Kasumi-1 (cell line): Measurements from ENCODE around the gene TARP.
A peak's percentile ranks its signal among the peaks of the same experiment; 100 is the strongest.
"Not testable (repeated sequence)": the region's sequence is repeated elsewhere in the genome, so short reads cannot be mapped to it uniquely, and the experiment has no call there.

Experiments used
- DNase-seq, 2 experiments: peaks; one replicate each; lab custom pipeline; 2025; lab: John Stamatoyannopoulos, UW

Gene TARP

DNA sequence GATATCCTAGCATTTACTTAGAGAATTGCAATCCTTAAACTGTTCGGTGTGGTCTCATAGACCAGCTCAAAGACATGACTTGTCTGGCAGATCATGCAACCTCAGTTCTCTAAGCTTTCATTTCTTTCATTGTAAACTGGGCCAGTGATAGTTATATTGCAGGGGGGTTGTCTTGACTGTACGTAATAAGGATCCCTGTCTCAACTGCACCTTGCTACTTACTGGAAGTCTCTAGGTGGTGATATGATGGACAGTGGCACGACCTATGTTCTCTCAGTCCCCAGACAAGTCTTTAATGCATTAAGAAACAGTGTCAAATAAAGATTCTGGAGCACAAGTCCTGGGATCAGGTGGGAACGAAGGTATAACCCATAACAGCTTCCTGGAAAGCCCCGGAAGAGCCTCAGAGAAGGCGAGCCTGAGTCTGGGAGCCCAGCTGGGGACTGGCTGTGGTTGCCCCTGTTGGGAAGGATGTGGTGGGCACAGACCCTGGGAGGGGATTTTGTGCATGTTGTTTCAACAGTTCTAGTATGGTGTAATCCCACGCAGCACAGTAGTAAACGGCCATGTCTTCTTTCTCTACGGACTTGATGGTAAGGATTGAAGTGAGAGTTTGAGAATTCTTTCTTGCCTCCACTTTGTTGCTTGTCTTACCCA lies 26.0 kb upstream of the TARP start:
- DNase-seq: no peak

DNA sequence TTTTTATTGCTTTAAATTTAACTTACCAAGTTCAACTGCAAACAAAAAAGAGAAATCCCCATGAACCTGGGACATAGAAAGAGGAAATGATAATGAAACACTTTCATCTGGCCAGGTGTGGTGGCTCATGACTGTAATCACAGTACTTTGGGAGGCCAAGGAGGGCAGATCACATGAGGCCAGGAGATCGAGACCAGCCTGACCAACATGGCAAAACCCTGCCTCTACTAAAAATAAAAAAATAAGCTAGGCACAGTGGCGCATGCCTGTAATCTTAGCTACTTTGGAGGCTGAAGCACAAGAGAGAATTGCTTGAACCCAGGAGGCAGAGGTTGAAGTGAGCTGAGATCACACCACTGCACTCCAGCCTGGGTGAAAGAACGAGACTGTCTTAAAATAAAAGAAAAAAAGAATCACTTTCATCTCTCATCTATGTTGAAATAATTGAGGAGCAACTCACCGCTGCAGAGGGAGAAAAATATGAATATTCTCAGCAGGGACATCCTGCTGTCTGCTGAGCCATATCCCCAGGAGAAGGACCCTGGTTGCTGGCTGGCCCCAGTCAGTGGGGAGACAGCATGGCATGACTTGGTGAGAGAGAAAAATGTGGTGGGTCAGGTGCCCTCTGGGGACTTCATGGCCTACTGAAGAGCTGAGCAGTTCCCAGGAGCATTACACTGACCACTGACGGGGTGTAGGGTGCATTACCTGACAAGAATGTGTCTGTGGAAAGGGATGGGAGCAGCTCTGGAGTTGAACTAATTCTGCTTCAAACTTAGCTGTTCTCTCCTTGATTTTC lies 22.8 kb upstream of the TARP start:
- DNase-seq: no peak

DNA sequence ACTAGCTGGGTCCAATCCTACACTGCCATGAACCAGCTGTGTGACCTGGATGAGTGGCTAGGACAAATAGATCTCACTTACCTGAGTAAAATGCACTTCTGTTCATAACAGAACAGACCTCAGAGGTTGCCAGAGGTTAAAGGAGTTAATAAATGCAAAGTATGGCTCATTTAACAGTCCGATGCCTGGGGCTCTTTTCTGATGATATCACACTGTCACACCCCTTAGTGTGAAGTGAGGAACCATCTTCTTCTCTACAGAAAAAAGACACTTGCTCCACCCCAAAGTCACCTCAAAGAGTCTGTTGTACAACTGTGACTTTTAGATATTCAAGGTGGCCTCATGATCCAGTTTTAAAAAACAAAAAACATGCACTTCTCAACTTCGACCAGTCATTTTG lies 21.5 kb upstream of the TARP start:
- DNase-seq: no peak

DNA sequence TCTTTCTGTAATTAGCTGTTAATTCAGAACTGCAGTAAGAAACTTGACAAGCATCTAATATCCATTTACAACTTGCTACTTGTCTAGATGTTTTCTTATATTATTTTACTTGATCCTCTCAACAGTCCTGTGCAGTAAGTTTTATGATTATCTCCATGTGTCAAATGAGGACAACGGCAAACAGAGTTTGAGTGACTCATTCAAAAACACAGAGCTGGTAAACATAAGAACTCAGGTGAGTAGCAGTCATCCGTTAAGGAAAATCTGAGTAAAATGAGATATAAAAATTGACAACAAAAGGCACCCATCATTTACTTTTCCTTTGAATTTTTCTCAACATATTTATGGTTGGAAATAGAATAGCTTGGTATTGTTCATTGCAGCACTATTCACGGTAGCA lies 19.0 kb upstream of the TARP start:
- no peak for DNase-seq

DNA sequence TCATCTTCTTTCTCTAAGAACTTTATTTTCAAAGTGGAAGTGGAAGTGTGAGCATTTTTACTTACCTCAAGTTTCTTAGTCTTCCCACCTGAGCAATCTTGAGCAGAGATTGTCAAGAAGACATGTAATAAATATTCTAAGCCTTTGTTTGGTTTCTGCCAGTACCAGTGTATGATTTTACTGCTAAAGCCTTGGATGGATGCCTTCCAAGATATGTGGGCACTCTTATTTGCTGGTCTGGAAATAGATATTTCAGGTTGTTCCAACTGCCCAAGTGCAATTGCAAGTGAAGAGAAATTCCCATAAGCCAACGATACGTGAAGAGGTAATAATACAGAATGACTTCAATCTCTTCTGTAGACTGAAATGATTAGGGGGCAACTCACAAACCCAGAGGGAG lies 18.2 kb upstream of the TARP start:
- DNase-seq: no peak

DNA sequence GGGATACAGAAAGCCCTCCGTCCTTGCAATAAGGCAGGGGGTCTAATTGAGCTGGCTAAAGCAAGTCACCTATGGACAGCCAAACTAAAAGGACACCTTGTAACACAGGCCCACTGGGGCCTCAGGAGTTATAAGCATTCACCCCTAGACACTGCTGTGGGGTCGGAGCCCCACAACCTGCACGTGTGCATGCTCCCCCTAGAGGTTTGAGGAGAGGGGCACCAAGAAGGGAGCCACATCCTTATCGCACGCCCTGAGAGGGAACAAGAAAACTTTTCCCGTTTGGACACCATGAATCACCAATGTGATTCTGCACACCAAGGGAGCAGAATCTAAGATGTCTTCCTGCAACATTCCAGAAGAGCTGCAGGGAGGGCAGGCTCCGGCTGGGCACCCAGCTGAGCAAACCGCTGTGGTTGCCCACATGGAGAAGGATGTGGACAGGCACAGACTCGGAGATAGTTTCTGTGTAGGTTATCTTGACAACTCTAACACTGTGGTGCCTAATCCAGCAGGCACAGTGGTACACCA lies 17.7 kb upstream of the TARP start:
- DNase-seq: no peak

DNA sequence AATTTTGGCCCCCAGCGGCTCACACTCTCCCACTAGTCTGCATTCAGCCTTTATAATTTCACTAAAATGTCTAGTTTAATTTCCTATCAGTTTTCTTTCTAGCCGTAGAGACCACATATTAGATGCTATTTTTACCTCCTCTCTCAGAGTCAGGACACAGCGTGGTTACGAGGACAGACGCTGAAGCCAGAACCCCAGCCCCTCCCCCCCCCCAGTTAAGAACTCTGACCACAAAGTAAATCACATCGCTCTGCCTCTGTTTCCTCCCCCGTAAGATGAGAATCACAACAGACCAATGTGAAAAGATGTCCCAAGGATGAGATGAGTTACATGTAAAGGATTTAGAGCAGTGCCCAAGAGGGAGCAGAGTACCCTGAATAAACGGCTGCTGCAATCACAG lies 11.1 kb upstream of the TARP start:
- DNase-seq: peak; percentile 19 to 24

DNA sequence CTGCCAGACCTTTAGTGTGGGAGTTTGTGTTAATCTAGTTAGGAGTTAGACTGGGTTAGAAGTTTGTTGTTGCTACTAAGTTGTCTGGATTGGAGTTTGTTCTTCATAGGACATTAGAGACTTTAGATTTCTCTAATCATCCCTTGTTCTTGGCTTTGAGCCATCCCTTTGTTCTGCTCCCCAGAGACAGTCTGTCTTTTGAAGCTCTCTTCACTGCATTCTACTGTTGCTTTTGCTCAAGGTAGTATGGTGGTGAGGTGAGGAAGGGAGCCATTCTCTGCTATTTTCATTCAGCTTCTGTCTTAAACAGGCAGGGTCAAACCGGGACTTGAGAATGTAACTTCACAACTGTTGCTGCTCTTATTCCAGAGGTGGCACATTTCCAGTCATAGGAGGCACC lies 10.4 kb upstream of the TARP start:
- DNase-seq: no peak

DNA sequence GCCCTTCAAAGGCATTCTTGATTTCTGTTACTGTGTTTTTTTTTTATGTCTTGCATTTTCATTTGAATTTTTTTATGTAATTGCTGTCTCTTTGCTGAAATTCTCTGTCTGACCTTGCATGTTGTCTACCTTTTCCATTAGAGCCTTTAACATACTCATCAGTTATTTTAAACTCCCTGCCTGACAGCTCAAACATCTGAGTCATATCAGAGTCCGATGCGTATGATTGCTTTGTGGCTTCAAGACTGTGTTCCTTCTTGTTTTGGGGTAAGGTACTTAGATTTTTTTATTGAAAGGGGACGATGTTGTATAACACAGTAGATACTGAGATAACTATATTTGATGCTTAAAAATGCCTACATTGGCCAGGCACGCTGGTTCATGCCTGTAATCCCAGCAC lies 9.7 kb upstream of the TARP start:
- DNase-seq: peak in 1 of 2 experiments; percentile 21

DNA sequence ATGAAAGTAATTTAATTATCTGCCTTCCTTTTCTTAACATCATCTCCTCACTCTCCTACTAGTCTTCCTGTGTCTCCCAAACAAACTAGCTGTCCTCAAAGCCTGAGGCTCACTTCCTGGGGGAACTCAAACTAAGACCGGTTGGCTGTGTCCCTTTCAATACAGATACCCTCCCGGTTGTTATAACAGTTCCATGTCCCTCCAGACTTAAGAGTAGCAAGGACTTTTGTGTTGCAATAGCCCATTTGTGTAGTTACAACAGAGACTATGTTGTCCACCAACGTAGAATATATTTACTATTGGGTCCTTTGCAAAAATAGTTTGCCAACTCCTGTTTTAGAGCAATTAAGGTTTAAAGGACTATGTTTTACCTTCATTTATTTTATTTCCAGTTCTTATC lies 8.6 kb upstream of the TARP start:
- DNase-seq: no peak

DNA sequence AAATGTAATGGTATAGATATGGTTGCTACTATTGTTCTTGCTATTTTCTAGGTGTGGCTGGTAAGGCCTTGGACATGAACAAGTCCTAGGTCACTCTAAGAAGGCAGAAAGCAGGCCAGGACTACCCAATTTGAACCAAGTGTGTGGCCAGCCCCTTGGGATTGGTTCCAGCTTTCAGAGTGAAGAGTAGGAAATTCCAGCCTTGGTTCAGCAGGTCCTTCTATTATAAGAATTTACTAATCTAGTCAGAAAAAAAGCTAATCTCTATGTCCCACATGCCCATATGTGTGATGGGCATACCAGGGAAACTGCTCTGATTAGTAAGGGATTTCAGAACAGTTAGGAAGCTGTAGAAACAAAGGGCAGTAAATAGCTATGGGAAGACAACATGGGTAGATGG lies 7.8 kb upstream of the TARP start:
- no peak for DNase-seq

DNA sequence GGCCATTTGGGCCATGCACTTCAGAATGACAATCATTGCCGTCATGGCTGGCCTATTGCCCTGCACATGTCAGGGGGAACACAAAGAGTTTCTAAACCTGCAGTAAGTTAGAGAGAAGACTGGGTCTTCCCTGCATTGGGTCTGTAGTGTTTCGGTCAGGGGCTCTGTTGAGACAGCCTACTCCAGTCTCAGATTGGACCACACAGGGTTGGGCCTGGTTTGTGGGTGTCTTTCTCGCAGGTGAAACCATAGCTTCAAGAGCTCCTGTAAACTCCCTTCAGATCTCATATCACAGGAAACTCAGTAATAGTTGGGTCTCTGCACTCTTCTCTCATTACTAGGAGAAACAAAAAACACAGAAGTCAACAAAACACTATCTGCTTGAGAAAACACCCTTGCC lies 7.3 kb upstream of the TARP start:
- DNase-seq: no peak

DNA sequence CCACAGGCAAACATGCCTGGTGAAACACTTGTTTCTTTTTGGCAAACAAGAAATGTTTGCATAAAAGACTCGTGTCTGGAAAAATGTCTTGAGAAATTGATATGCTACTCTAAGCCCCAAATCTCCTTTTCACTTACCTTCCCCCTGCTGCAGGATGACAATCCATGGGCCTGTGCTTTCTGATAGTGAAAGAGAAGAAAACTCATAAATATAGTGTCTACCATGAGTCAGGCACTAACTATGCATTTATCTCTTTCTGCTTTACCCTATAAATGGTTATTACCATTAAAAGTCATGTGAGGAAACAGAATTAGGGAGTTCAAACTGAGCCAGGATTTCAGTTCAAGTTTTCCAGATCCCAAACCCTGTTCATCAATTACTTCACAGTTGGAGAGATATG lies 6.6 kb upstream of the TARP start:
- DNase-seq: no peak

DNA sequence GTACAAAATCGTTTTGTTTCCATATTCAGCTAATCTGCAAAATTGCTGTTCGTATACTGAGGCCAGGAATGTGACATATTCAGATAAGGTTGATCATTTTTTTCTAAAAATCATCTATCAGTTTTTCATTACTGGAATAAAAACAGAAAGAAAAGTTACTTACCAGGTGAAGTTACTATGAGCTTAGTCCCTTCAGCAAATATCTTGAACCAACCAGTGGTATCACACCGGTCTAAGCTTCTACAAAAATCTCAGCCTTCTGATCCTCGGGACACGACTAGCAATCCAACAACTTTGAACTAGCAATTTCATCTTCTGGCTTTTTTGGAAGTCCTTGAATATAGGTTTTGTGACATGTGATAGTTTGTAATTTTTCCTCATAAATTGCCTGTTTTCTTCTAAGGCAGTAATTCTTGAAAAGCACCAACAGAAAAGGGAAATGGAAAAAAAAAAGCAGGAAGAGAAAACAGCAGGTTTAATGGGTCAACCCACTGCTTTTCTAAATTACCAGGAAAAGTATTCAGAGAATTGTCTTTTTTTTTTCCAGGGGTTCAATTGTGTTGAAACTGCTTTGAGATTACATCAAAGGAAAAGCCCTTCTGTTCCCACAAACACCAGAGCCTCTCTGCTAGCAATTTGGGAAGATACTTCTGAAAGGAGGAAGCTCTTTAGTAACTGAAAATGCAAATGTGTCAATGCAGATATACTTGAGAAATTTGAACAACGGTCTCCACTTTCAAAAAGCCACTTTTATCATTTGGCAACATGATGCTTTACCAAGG lies 2.9 kb upstream of the TARP start:
- DNase-seq: peak; percentile 67 to 80

DNA sequence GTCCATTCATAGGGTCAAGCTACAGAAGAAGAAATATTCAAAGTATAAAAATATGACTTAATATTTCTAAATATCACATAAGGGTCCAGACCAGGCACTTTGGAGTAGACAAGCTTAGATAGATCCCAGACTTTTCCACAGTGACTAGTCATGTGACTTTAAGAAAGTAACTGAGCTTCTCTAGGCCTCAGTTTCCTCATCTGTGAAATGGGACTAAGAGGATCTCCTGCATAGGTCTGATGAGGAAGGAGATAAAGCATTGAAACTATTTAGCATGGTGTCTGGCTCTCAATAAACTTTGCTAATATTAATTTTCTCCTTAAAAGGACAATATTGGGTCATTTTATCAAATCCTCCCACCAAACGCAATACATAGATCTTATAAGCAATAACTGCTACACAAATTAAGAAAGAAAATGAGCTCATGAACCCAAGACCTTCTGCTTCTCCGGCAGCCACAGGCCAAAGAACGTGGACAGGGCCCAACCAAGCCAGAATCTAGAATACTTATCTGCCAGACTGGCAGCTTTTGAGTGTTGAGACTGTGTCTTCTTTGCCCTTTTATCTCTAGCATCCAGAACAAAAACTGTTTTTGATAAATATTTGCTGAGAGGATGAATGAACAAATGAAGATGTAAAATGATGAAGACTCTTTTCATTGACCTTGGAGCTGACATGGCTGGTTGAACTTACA lies 1.6 kb upstream of the TARP start:
- DNase-seq: no peak

DNA sequence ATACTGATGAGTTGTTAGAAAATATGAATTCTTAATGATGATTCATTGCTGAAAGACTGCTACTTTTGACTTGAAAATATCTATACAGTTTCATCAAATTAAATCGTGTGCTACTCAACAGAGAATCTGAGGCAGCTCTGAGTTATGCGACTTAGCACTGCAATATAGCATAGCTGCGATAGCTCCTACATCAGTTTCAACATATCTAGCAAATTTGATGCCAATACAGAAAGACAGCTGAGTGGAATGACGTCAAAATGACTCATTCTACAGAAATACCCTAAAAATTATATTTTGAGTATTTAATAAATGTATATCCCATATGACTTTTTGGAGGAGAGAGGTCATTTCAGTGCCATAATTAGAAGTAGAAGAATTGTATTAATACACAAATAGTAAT lies 1.1 kb upstream of the TARP start:
- DNase-seq: no peak

DNA sequence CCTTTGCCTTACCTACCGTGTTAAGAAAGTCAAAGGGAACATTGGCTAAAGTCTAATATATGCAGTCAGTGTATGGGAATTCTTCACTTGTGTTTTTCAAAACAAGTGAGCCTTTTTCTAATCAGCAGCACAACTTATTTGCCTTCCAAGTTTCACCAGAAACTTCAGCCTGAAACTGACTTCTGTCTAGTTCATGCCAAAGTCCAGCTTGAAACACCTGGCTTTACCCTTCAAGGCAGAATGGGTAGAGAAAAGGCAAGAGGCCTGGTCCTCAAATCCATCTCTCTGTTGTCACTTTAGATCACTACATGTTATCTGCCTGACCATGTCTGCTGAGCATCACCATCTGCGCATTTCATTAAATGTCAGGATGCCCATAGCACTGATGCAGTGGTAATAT lies 3.0 kb downstream of the TARP start:
- not testable (repeated sequence) for DNase-seq

DNA sequence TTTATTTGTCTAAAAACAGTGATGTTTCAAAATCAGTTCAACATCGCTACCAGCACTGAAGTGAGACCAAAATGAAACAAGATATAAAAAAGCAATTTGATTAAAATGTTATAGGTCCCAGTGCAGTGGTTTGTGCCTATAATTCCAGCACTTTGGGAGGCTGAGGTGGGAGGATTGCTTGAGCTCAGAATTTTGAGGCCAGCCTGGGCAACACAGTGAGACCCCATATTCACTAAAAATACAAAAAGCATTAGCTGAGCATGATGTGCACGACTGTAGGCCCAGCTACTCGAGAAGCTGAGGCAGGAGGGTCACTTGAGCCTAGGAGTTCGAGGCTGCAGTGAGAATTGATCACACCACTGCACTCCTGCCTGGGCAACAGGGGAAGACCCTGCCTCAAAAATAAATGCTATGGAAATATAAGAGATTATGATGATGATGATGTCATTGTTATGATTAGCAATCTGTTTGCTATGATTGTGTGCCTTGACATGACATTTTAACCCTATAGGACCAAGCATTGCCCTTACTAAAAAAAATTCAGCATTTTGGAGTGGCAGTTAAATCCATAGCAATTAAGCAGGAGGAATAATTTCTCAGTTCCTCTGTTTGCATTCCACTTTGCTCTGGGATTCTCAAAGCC lies 3.6 kb downstream of the TARP start:
- not testable (repeated sequence) for DNase-seq

DNA sequence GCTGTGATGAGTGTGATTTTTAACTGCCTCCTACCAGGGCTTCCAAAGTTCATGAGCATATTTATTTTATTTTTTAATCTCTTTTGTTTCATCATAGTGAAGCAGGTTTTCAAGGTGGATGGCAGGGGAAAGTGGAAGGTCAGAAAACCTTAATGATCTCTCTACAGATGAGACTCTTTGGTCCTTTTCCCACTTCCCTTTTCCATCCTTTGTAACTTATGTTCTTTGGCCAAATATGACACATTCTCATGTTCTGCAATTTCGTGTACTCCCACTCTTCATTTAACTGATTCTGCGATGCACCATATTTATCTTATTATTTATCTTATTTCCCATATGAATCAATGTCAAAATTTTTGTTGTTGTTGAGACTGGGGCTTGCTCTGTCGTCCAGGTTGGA lies 7.5 kb downstream of the TARP start:
- not testable (repeated sequence) for DNase-seq

DNA sequence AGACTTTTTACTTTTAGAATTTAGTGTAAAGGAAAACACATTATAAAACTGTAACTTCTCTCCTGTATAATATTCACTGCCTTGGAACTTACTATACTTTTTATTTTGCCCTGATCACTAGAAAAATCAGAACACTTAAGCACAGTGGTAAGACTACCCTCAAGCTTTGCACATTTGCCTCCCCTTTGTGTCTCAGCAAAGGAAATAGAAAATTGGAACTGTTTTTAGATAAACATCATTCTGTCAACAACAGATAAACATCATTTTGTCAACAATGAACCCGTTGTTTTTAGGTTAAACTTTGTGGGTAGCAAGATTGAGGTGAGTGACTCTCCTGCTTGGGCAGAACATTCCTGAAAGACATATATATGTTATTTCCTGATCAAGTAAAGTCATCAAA lies 8.8 kb downstream of the TARP start:
- DNase-seq: not testable (repeated sequence)

DNA sequence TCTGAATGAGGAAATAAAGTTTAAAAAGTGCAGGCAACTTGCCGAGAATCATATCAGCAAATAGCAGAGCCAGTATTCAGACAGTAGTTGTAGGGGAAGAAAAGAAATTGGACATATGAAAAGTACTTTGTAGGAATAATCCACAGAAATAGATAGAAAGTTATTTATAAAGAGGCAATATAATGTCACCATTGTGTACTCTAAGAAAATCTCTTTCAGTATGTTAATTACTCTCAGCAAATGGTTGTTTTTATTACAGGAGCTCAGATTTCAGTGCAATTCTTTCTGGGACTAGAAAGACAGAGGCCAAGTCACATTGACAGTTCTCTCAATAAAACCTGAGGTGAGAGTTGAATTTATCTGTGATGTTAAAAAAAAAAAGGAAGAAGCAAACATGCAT lies 10.2 kb downstream of the TARP start:
- not testable (repeated sequence) for DNase-seq

DNA sequence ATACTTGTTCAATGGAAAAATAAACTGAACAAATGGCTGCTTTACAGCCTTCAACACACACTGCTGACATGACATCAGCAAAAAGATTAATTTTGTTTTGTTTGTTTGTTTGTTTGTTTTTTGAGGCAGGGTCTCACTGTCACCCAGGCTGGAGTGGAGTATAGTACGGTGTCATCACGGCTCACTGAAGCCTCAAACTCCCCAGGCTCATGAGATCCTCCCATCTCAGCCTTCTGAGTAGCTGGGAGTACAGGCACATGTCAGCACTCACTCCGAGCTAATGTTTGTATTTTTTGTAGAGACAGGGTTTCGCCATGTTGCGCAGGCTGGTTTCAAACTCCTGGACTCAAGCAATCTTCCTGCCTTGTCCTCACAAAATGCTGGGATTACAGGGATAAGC lies 10.9 kb downstream of the TARP start:
- no peak for DNase-seq
